ENCODE results near the gene SLC37A1.

GRCh38 chr21:42547001-42547905 lies 33.6 kb downstream of the SLC37A1 start:
- TF ChIP-seq CTCF (IDR thresholded peaks at IDR 0.05), result no peak
- no peak for TF ChIP-seq EP300 (IDR thresholded peaks at IDR 0.05)
- no peak for TF ChIP-seq POLR2A (IDR thresholded peaks at IDR 0.05)
- TF ChIP-seq POLR2AphosphoS5 (IDR thresholded peaks at IDR 0.05), result no peak
